ENCODE data around the gene MACROD2. TPM values are rescaled to one million over a fixed set of nuclear protein-coding genes. Genes with fewer than 3 reads are reported as not detected.

Gene MACROD2
- total RNA-seq, 1 experiment from 2014 or later = 3.7 TPM

- TF ChIP-seq SIN3A (IDR thresholded peaks at IDR 0.05; ENCODE audit: low read depth) = no peak
- no peak for TF ChIP-seq ZNF274 (IDR thresholded peaks at IDR 0.05; ENCODE audit: low read depth, low read length)
- TF ChIP-seq FOSL1 (IDR thresholded peaks at IDR 0.05; ENCODE audit: low read depth) = no peak
- TF ChIP-seq CBX3 (IDR thresholded peaks at IDR 0.05; ENCODE audit: low read depth) = no peak
- no peaks in the 10 kb centered on the region for H3K36me3 ChIP-seq (ENCODE audit: control insufficient read depth in 1 of 2, insufficient read depth in 2 of 2, low read length in 2 of 2)
- H3K4me2 ChIP-seq (ENCODE audit: low read length) = no peak overlapping the region
- no peaks in the 10 kb centered on the region for H3K79me2 ChIP-seq (ENCODE audit: insufficient read depth, low read length)
- no peak for DNase-seq (ENCODE audit: low read depth, low spot score)
- H3K4me1 ChIP-seq (ENCODE audit: control insufficient read depth in 1 of 2, insufficient read depth in 2 of 2, low read length in 2 of 2) = no peaks in the 10 kb centered on the region
- intact Hi-C loops (cut with micrococcal nuclease) = no loop called here
- ChIA-PET POLR2A (no interaction called here), RAD21 (ENCODE audit: low non-redundant PET in 1 of 2, low total read pairs in 2 of 2, uncharacterized antibody in 2 of 2, unreplicated experiment in 2 of 2) (no interaction called here), CTCF (no interaction called here)
- no peak overlapping the region for H2AFZ ChIP-seq (ENCODE audit: low read depth, low read length, poor library complexity, severe bottlenecking)
- no peaks in the 10 kb centered on the region for H3K9me2 ChIP-seq (ENCODE audit: insufficient read depth)
- no peaks in the 10 kb centered on the region for H3K27me3 ChIP-seq (ENCODE audit: insufficient read depth, low read length)
- no peak overlapping the region for H3K4me3 ChIP-seq (replicated peaks in 1 of 2; ENCODE audit: low read depth in 1 of 2, low read length in 2 of 2)
- H3K9me3 ChIP-seq (ENCODE audit: control insufficient read depth in 1 of 2, insufficient read depth in 1 of 2, low read depth in 1 of 2, low read length in 2 of 2) = peaks cover 3 to 14% of the 10 kb centered on the region in 2 experiments; a peak in 2 of 4 replicates
- H3K9ac ChIP-seq (ENCODE audit: low read length) = no peak overlapping the region
- ATAC-seq = no peak
- no peaks in the 10 kb centered on the region for H4K20me1 ChIP-seq (ENCODE audit: insufficient read depth)
- no peak overlapping the region for H3K27ac ChIP-seq (ENCODE audit: low read depth, low read length)
- no TSS peak for BruUV-seq (replicated peaks)
These were observed 2033.6 kb downstream of the MACROD2 start for GRCh38 chr20:16028923-16029322.

GRCh38 chr20:16030253-16030652 lies 2034.9 kb downstream of the MACROD2 start:
- Histone ChIP-seq H3K9me3 (ENCODE audit: control insufficient read depth in 1 of 2, insufficient read depth in 1 of 2, low read depth in 1 of 2, low read length in 2 of 2) (peaks cover 3 to 13% of the 10 kb centered on the region in 2 experiments; a peak in 2 of 4 replicates), H3K9me2 (ENCODE audit: insufficient read depth) (no peaks in the 10 kb centered on the region), H3K79me2 (ENCODE audit: insufficient read depth, low read length) (no peaks in the 10 kb centered on the region), H3K4me2 (ENCODE audit: low read length) (no peak overlapping the region), H3K27me3 (ENCODE audit: insufficient read depth, low read length) (no peaks in the 10 kb centered on the region), H3K9ac (ENCODE audit: low read length) (no peak overlapping the region), H3K27ac (ENCODE audit: low read depth, low read length) (no peak overlapping the region), H3K4me1 (ENCODE audit: control insufficient read depth in 1 of 2, insufficient read depth in 2 of 2, low read length in 2 of 2) (no peaks in the 10 kb centered on the region), H3K4me3 (replicated peaks in 1 of 2; ENCODE audit: low read depth in 1 of 2, low read length in 2 of 2) (no peak overlapping the region), H4K20me1 (ENCODE audit: insufficient read depth) (no peaks in the 10 kb centered on the region), H2AFZ (ENCODE audit: low read depth, low read length, poor library complexity, severe bottlenecking) (no peak overlapping the region), H3K36me3 (ENCODE audit: control insufficient read depth in 1 of 2, insufficient read depth in 2 of 2, low read length in 2 of 2) (no peaks in the 10 kb centered on the region)
- DNase-seq (ENCODE audit: low read depth, low spot score) (no peak), ATAC-seq (no peak)
- POLR2A ChIA-PET = no interaction called here
- CTCF ChIA-PET = no interaction called here
- intact Hi-C loops (cut with micrococcal nuclease) = no loop called here
- no TSS peak for BruUV-seq (replicated peaks)
- TF ChIP-seq YY1 (IDR thresholded peaks at IDR 0.05; ENCODE audit: extremely low read depth, insufficient replicate concordance, low read depth, low read length) = no peak
- no peak for TF ChIP-seq SP1 (IDR thresholded peaks at IDR 0.05; ENCODE audit: low read depth)
- TF ChIP-seq CBX3 (IDR thresholded peaks at IDR 0.05; ENCODE audit: low read depth) = no peak
- TF ChIP-seq, protein P1, sequence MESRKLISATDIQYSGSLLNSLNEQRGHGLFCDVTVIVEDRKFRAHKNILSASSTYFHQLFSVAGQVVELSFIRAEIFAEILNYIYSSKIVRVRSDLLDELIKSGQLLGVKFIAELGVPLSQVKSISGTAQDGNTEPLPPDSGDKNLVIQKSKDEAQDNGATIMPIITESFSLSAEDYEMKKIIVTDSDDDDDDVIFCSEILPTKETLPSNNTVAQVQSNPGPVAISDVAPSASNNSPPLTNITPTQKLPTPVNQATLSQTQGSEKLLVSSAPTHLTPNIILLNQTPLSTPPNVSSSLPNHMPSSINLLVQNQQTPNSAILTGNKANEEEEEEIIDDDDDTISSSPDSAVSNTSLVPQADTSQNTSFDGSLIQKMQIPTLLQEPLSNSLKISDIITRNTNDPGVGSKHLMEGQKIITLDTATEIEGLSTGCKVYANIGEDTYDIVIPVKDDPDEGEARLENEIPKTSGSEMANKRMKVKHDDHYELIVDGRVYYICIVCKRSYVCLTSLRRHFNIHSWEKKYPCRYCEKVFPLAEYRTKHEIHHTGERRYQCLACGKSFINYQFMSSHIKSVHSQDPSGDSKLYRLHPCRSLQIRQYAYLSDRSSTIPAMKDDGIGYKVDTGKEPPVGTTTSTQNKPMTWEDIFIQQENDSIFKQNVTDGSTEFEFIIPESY (IDR thresholded peaks at IDR 0.05; ENCODE audit: extremely low read depth, insufficient replicate concordance, low read length) = no peak
- no peak for TF ChIP-seq SIN3A (IDR thresholded peaks at IDR 0.05; ENCODE audit: low read depth)
- TF ChIP-seq RAD21 (IDR thresholded peaks at IDR 0.05; ENCODE audit: low read depth) = no peak
- no peak for TF ChIP-seq POLR2AphosphoS5 (IDR thresholded peaks at IDR 0.05; ENCODE audit: low read depth, low read length)
- no peak for TF ChIP-seq ATF3 (IDR thresholded peaks at IDR 0.05)
- no peak for TF ChIP-seq EZH2 (IDR thresholded peaks at IDR 0.05)
- no peak for TF ChIP-seq TCF7L2 (IDR thresholded peaks at IDR 0.05; ENCODE audit: borderline replicate concordance, extremely low read depth, insufficient read depth, insufficient read length)
- no peak for TF ChIP-seq SRF (IDR thresholded peaks at IDR 0.05; ENCODE audit: low read depth)
- no peak for TF ChIP-seq CTCF (IDR thresholded peaks at IDR 0.05 in 2 of 3, conservative IDR thresholded peaks at IDR 0.05 in 1 of 3; ENCODE audit: borderline replicate concordance in 1 of 3, insufficient read depth in 1 of 3, low read depth in 2 of 3, low read length in 2 of 3)
- TF ChIP-seq EGR1 (IDR thresholded peaks at IDR 0.05; ENCODE audit: low read depth) = no peak
- no peak for TF ChIP-seq MAX (IDR thresholded peaks at IDR 0.05)
- no peak for TF ChIP-seq POLR2A (IDR thresholded peaks at IDR 0.05; ENCODE audit: borderline replicate concordance, extremely low read depth, insufficient read depth, insufficient read length)
- TF ChIP-seq ZFX (IDR thresholded peaks at IDR 0.05) = no peak
- TF ChIP-seq EZH2phosphoT487 (IDR thresholded peaks at IDR 0.05; ENCODE audit: borderline replicate concordance) = no peak
- RAD21 ChIA-PET (ENCODE audit: low non-redundant PET in 1 of 2, low total read pairs in 2 of 2, uncharacterized antibody in 2 of 2, unreplicated experiment in 2 of 2) = no interaction called here

Measured in HCT116 (cell line).